ENCODE data around the gene ZBTB21.
"Not testable (repeated sequence)": the region's sequence is repeated elsewhere in the genome, so short reads cannot be mapped to it uniquely, and the experiment has no call there.

Gene ZBTB21

GRCh38 chr21:42017022-42017421, 6.9 kb upstream of the ZBTB21 start:
- DNase-seq: no peak

GRCh38 chr21:42016364-42016985, 6.3 kb upstream of the ZBTB21 start:
- no peak for DNase-seq

GRCh38 chr21:42013931-42014330, 3.8 kb upstream of the ZBTB21 start:
- DNase-seq: no peak

DNA sequence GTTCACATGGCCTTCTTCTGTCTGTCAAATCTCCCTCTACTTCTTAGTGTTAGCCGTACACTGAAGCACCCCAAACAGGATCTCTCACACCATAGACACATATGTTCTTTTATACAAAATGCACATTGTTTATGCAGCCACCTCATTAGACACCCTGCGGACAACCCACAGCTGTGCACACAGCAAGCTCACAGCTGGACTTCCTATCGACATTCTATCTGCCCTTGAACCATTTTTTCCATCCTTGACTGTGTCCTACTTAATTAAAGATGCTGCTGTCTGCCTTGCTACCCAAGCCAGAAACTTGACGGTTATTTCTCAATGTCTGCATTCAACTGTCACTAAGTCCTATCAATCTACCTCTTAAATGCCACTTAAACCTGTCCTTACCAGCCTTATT, 3.2 kb upstream of the ZBTB21 start:
- DNase-seq: no peak

DNA sequence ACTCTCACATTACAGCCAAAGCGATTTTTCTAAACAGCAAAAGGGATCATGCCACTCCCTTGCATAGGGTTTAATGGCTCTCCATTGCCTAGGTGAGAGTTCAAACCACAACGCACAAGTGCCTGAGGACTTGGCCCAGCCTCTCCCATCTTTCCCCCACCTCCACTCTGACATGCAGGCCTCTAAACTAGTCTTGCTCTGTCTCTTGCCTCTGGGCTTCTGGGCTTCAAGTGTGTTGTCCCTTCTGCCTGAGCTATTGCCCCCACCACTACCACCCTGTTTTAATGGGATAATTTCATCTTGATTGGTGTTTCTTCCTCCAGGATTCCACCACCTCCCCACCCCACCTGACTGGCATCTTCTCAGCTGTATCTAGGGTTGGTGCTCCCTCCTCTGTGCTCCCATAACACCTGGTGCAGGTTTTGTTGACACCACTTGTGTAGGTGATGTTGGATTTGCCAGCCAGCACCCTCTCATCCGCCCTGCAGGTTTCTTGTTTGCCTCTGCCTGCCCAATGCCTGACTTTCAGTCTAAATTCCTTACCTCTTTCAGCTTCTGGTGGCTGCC, 2.7 kb upstream of the ZBTB21 start:
- no peak for DNase-seq

DNA sequence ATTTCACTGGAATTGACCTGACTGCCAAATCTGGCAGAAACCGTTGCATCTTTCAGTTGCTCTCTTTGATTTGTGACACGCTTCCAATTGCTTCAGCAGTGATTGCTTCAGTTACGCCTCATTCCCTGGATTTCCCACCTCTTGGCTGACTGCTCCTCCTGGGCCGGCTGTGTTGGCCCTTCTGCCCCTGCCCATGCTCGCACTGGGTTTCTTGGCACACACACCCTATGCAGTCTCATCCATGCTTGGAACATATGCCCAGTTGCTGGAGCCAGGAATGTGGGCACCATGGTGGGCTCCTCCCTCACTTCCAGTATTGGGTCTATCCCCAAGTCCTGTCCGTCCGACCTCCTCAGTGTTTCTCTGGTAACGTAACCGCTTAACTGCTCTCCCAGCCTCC, 2.2 kb upstream of the ZBTB21 start:
- no peak for DNase-seq

DNA sequence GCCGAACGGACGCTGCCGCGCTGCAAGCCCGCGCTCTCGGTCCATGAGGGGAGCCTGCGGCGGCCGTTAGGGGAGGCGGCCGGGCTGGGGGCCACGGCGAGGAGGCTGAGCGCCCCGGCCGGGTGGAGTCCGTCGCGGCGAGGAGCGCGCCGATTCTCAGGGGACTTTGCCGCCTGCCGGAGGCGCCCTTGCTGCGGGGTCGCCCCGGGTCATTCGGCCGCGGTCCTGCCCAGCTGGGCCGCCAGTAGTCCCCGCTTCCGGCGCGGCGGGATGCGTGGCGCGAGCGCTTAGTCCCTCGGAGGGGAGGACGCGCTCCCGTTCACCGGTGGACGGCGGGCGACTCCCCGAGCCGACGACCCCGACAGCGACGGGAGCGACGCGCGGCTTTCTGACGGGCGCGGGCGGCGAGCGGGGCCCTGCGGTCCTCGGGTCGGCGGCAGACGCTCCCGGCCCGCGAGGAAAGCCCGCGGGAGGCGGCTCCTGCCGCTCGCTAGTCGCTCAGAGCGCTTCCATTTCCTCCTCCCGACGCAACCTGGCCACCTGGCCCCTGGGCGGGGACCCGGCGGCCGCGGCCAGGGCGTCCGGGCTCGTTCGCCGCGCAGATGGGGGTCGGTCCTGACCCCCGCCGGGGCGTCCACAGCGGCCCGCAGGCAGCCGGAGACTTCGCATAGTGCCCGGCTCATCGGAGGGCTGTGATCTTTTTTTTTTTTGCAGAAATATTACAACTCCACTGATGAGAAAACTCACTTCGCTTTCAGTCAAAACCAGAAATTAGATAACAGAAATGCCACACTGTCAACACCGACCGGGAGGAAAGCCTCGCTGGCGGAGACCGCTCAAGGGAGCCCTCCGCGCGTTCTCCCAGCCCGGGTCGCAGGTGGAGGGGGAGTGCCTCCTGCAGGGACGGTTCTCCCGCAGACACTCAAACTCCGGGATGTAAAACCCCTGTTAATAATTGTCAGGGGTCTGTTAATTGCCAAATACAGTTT, 641 bp upstream of the ZBTB21 start:
- no peak for DNase-seq

GRCh38 chr21:42009018-42009830, 936 bp downstream of the ZBTB21 start:
- peak; percentile 48 for DNase-seq

GRCh38 chr21:42007356-42007940, 2.7 kb downstream of the ZBTB21 start:
- no peak for DNase-seq

DNA sequence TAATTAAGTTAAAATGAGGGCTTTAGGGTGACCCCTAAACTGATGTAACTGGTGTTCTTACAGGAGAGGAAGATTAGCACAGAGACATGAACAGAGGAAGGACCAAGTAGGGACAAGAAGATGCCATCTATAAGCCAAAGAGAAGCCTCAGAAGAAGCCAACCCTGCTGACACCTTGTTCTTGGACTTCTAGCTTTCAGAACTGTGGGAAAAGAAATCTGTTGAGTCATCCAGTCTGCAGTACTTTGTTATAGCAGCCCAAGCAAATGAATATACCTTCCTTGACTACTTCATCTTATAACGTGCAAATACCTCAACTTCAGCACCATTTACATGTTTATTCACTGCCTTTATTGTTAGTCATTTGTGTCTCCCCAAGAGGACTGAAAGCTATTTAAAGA, 3.4 kb downstream of the ZBTB21 start:
- no peak for DNase-seq

DNA sequence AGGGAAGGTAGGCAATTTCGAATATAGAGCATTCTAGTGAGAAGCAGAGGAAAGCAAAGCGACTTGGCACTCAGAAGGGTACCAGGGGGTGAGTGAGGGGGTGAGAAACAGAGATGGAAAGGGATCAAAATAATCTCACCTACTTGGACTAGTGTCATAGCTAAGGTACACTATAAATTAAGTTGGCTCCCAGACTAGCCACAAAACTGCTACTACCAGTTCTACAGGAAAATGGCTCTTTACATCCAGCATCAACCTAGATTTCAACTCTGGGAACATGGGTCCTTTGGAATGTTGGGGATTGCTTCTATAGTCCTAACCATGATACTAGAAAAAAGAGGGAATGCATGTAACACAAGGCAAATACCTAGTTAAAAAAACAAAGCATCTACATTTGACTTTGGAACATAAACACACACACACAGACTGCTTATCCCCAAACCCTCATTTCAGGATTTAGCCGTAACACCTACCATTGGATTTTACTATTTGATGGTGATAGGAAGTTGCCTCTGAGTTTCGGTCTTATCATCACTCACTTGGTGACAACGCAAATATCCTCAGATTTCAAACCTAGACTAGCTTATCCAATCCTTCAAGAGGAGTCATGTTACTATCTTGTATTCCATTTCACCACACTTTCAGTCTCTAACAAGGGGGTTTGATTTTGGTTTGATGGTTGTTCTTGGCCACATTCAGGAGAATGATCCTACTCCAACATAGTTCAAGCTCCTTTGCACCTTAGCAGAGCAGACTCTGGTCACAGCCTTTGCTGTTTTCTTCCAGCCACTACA, 5.6 kb downstream of the ZBTB21 start:
- no peak for DNase-seq

DNA sequence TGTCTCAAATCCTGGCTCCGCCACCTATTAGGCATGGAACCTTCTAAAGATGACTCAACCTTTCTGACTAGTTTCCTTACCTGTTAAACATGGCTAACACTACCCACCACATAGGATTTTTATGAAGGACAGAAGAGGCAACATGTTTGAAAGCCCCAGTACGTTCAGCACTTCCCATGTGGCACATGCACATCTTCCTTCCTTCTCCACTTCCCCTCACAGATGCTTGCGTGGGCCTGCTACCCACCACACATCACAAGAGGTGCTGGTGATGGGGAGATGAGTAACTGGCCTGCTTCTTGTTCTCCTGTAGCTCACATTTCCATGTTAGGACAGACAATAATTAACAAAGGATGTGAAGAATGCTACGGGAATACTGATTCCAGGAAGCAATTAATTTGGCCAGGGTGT, 7.1 kb downstream of the ZBTB21 start:
- peak; percentile 88 for DNase-seq

DNA sequence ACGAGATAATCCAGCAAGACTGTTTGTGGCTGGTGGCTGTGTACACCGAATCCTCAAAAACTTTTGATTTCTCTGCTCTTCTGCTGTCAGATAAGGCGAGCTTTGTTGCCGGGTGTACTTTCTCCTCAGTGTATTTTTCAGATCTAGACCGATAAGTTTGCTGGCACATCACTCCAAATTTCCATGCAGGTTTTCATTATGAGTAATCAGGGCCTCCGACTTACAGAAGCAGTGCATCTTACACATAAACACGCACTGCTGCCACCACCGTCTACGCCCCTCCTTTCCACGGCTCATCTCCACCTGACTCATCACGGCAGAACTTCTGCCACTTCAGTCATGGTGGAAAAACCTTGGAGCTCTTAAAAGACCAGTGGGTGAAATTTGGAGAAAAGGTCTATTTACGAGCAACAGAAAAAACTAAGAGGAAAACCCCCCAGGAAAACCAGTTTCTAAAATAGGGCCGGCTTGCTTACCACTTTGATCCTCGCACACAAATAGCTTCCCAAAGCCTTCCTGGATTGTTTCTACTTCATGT, 7.7 kb downstream of the ZBTB21 start:
- peak; percentile 94 for DNase-seq

DNA sequence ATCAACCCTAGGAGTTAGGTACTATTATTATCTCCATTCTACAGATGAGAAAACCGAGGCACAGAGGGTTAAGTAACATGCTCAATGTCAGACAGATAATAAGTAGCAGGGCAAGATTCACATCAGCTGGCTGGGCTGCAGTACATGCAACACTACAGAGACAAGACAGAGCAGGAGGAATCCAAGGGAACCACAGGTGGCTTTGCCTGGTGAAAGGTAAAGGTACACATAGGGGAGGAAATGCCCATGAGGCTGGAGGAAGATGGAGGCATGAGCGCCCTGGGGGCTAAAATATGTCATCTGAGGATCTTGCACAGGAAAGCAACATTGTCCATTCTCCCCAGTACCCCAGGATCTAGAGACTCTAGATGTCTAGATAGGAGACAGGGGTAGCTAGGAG, 8.4 kb downstream of the ZBTB21 start:
- no peak for DNase-seq

GRCh38 chr21:42000908-42001307, 9.3 kb downstream of the ZBTB21 start:
- DNase-seq: no peak

- DNase-seq: no peak
Measured at GRCh38 chr21:41997657-41998056, 12.5 kb downstream of the ZBTB21 start.

GRCh38 chr21:41995577-41995976, 14.6 kb downstream of the ZBTB21 start:
- DNase-seq: no peak

GRCh38 chr21:41994613-41995012, 15.5 kb downstream of the ZBTB21 start:
- not testable (repeated sequence) for DNase-seq

GRCh38 chr21:41993744-41994143, 16.4 kb downstream of the ZBTB21 start:
- DNase-seq: peak; percentile 90

DNA sequence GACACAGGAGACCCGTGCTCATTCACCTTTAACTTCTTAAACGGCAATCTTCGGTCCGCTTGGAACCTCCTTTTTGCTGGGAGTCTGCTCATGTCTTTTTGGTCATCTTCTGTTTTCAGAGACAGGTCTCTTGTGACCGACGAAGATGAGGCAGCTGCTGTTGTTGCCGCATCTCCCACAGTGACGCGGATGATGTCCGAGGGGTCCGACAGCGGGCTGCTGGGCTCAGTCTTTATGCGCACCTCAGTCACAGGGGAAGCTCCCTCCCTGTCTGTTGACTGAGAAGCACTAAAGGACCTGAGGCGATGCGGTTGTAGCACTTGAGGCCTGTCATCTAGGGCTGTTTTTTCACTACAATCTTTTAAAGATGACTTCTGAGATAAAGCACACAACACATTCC, 17.6 kb downstream of the ZBTB21 start:
- no peak for DNase-seq

DNA sequence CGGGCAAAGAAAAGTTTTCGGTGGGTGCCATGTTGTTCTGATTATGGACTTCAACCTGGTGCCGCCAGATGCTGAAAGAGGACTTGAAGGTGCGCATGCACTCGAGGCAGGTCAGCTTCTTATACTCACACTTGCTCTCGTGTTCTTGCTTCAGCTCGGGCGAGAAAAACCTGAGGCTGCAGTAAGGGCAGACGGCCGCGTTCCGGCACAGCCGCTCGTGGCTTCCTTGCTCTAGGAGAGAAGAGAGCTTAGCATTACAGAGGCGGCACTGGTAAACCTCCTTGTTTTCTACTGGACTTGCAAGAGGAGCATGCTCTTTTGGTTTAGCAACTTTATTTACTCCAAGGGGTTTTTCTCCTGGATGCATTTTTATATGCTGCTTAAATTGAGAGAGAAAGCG, 18.5 kb downstream of the ZBTB21 start:
- DNase-seq: no peak

Measured in fibroblast of skin of abdomen (primary cell).